Measurements from ENCODE around the gene DPH3.

GRCh38 chr3:16294844-16295243, 30.1 kb upstream of the DPH3 start:
- TF ChIP-seq CTCF (IDR thresholded peaks at IDR 0.05) (no peak), ZBTB21 (CRISPR knock-in tag; IDR thresholded peaks at IDR 0.05; ENCODE audit: borderline replicate concordance) (no peak), PRDM15 (CRISPR knock-in tag; IDR thresholded peaks at IDR 0.05) (no peak), CREB1 (CRISPR knock-in tag; IDR thresholded peaks at IDR 0.05) (no peak), MAX (CRISPR knock-in tag; IDR thresholded peaks at IDR 0.05) (no peak), ETV6 (CRISPR knock-in tag; IDR thresholded peaks at IDR 0.05) (no peak)
